ENCODE results near the gene MFN2.

DNA sequence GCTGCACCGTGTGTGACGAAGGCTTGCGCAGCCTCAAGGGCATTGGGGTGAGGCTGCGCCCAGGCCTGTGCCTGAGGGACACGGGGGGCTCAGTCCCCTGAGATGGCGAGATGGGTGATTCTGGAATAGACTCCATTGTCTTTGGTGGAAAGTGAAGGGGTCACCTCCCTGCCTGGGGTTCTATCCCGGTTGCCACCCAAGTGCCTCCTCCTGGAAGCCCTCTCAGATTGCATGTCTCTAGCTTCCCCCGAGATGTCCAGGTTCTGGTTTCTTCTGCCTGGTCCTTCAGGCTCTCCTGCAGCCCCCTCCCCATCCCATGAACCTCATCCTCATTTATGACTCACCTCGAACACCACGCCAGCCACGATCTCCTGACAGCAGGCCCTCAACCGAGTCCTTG lies 22.3 kb upstream of the MFN2 start:
- TF ChIP-seq, protein P1, sequence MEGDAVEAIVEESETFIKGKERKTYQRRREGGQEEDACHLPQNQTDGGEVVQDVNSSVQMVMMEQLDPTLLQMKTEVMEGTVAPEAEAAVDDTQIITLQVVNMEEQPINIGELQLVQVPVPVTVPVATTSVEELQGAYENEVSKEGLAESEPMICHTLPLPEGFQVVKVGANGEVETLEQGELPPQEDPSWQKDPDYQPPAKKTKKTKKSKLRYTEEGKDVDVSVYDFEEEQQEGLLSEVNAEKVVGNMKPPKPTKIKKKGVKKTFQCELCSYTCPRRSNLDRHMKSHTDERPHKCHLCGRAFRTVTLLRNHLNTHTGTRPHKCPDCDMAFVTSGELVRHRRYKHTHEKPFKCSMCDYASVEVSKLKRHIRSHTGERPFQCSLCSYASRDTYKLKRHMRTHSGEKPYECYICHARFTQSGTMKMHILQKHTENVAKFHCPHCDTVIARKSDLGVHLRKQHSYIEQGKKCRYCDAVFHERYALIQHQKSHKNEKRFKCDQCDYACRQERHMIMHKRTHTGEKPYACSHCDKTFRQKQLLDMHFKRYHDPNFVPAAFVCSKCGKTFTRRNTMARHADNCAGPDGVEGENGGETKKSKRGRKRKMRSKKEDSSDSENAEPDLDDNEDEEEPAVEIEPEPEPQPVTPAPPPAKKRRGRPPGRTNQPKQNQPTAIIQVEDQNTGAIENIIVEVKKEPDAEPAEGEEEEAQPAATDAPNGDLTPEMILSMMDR (IDR thresholded peaks at IDR 0.05) = no peak
- TF ChIP-seq POLR2A (IDR thresholded peaks at IDR 0.05) = no peak

Measured in heart left ventricle (tissue), 13 donors.